Lower leg skin (tissue), 4 donors: ENCODE data around the gene OR7G3. TPM values are rescaled to one million over a fixed set of nuclear protein-coding genes. Genes with fewer than 3 reads are reported as not detected.

Experiments used
- DNase-seq, 2 donors: peaks; one replicate each; pipeline ENCODE4 v3.0.0-alpha.2; 2019; ENCODE audit warnings: low spot score in 2 of 2
- H3K4me3 ChIP-seq: fragments of 200-600 bp; sonication (generic); 2 replicates; pipeline ENCODE4 v1.5.1; 2017; ENCODE audit warnings: mild to moderate bottlenecking, low read depth; ENCODE audit not compliant: poor library complexity, severe bottlenecking
- CTCF ChIP-seq, 3 donors: fragments of 450-650 bp; IDR thresholded peaks; one replicate each; pipeline ENCODE4 v1.5.1; 2016; ENCODE audit warnings: antibody characterized with exemption in 3 of 3, mild to moderate bottlenecking in 3 of 3, moderate library complexity in 2 of 3
- POLR2A ChIP-seq, 2 donors: fragments of 450-650 bp; IDR thresholded peaks; one replicate each; pipeline ENCODE4 v1.6.1; 2016 to 2017; ENCODE audit warnings: antibody characterized with exemption in 2 of 2, mild to moderate bottlenecking in 1 of 2, moderate library complexity in 1 of 2
- WGBS, 2 donors: methylation state at CpG; one replicate each; pipeline ENCODE4 v1.1.5; 2018; 5-methylcytosine and 5-hydroxymethylcytosine counted together
- intact Hi-C: fragments of 100-400 bp; cut with DNase I; formaldehyde crosslinking; loops from one replicate; pipeline ENCODE4 v1.15.0; 2023; ENCODE audit warnings: low total_unique reads
- total RNA-seq, 4 donors: library from RNA; depleted of rRNA; stranded (reverse); fragments of >200 nt; gene quantifications; one replicate each; pipeline ENCODE4 v1.1.0, GENCODE V29; 2016

OR7G3 gene
- total RNA-seq, 4 donors from 2014 or later = not detected

DNA sequence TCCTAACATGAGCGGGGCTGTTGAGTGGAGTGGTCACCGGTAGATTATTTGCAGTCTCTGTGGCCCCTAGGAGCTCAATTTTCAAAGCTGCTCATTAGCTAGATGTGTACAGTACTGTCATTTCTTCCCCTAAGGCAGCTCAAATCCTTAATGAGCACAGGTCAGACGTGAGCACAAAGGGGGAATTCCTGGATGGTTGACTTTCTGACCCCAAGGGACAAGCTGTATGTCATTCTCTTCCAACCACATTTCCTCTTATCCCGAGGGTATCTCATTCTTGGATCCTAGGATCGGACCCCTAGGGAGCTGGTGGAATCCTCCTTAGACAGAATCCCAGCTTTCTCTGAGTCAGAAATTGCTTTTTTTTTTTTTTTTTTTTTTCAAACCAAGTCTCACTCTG is 5.7 kb upstream of the OR7G3 start:
- TF ChIP-seq POLR2A (IDR thresholded peaks at IDR 0.05) (no peak), CTCF (IDR thresholded peaks at IDR 0.05) (no peak)
- 39 to 42% methylated on average over 5 of the region's 5 CpGs for WGBS, 2 donors
- no peak for DNase-seq
- H3K4me3 ChIP-seq = no peak overlapping the region
- intact Hi-C loops = no loop called here

DNA sequence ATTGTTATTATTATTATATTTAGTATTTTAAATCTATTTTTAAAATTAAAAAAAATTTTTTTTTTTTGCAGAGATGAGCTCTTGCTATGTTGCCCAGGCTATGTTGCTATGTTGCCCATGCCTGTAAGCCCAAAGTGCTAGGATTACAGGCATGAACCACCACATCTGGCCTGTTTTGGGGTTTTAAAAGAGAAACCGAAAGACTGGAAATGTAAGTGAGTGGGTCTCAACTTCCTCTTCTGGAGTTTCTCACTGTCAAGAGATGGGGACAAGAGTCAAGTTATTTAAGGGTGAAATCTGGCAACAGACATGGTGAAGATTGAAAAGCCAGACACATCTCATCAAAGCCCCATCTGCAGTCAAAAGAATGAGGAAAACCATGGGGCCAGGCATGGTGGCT is 4.2 kb upstream of the OR7G3 start:
- no peak for TF ChIP-seq CTCF (IDR thresholded peaks at IDR 0.05)
- TF ChIP-seq POLR2A (IDR thresholded peaks at IDR 0.05) = no peak
- 39 to 54% methylated on average over 1 of the region's 1 CpG for WGBS, 2 donors
- no peak overlapping the region for H3K4me3 ChIP-seq
- no peak for DNase-seq
- intact Hi-C loops = no loop called here

DNA sequence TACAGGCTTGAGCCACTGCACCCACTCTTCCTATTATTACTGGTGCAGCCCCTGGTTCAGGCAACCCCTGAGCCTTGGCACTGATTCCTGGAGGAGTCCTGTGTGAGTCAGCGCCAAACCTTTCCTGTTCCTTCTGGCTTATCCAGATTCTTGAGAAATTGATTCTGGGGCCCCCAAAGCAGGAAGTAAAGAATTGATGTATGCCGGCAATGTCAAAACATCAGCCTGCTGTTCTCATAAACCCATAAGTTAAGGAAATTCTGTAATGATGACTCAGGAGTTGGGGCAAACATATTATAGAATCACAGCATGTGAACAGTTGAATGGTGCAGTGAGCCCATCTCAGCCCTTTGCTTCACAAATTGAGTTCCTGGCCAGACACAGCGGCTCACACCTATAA is 1.4 kb upstream of the OR7G3 start:
- TF ChIP-seq POLR2A (IDR thresholded peaks at IDR 0.05) (no peak), CTCF (IDR thresholded peaks at IDR 0.05) (no peak)
- WGBS, 2 donors = 50 to 58% methylated on average over 3 of the region's 3 CpGs
- no peak overlapping the region for H3K4me3 ChIP-seq
- no peak for DNase-seq
- intact Hi-C loops = loop anchor here (5.0 kb wide), 1 partner anchor 859 kb away; no protein-coding TSS in a partner anchor

GRCh38 chr19:9116547-9116946 is 10.2 kb downstream of the OR7G3 start:
- H3K4me3 ChIP-seq = no peak overlapping the region
- 61 to 63% methylated on average over 5 of the region's 5 CpGs for WGBS, 2 donors
- intact Hi-C loops = no loop called here
- no peak for TF ChIP-seq CTCF (IDR thresholded peaks at IDR 0.05)
- TF ChIP-seq POLR2A (IDR thresholded peaks at IDR 0.05) = no peak
- peak in 1 of 2 donors; percentile 25 for DNase-seq

DNA sequence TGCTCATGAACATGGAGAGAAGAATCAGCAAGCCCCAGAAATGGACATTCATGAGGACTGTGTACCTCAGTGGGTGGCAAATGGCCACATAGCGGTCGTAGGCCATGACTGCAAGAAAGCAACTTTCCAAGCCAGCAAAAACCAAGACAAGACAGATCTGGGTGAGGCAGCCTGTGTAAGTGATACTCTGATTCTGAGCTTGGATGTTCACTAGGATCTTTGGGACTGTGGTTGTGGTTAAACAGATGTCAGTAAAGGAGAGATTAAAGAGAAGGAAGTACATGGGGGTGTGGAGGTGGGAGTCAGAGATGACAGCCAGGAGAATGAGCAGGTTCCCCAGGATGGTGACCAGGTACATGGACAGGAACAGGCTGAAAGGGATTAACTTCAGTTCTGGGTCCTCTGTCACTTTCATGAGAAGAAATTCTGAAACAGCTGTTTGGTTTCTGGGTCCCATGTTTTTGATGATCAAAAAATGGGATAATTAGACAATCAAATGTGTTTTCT is 11.4 kb downstream of the OR7G3 start, which contains the start of gene OR7G1:
Gene OR7G1 (minus strand): TSS at position 457 of the 507 bp plus-strand sequence. CDS start 0 bp downstream, at position 457.
- intact Hi-C loops = no loop called here

More for the DNA sequence above, 11.4 kb downstream of the OR7G3 start, which contains the start of gene OR7G1:
- TF ChIP-seq CTCF (IDR thresholded peaks at IDR 0.05) = no peak
- no peak for TF ChIP-seq POLR2A (IDR thresholded peaks at IDR 0.05)
- WGBS, 2 donors = 58 to 83% methylated on average over 2 of the region's 2 CpGs
- DNase-seq = no peak
- no peak within 1 kb of the TSS for H3K4me3 ChIP-seq
